Naive B cell (primary cell): Measurements from ENCODE around the gene AP3S1. TPM values are rescaled to one million over a fixed set of nuclear protein-coding genes. Genes with fewer than 3 reads are reported as not detected.
A peak's percentile ranks its signal among the peaks of the same experiment; 100 is the strongest.
"Not testable (repeated sequence)": the region's sequence is repeated elsewhere in the genome, so short reads cannot be mapped to it uniquely, and the experiment has no call there.

Experiments
- ATAC-seq, 2 donors: fragments of 150-1000 bp; cut with Tn5 transposase; 2 replicates each; pipeline ENCODE4 v1.10.0; 2021; ENCODE audit warnings: low read depth in 2 of 2, mild to moderate bottlenecking in 2 of 2, moderate library complexity in 2 of 2
- DNase-seq: peaks from one replicate; pipeline ENCODE4 v3.0.0; 2022
- H3K27ac Mint-ChIP-seq, 6 donors: one replicate each; pipeline ENCODE4 v1.8.0; 2020 to 2022; ENCODE audit warnings: mild to moderate bottlenecking in 6 of 6, mixed read lengths in 6 of 6, moderate library complexity in 5 of 6, inconsistent platforms in 2 of 6
- H3K27me3 Mint-ChIP-seq, 3 donors: one replicate each; pipeline ENCODE4 v1.8.0; 2021 to 2022; ENCODE audit warnings: mixed read lengths in 3 of 3, mild to moderate bottlenecking in 1 of 3
- H3K36me3 Mint-ChIP-seq, 2 donors: one replicate each; pipeline ENCODE4 v1.8.0; 2020 to 2022; ENCODE audit warnings: mixed read lengths in 2 of 2, inconsistent platforms in 1 of 2, mild to moderate bottlenecking in 1 of 2
- H3K4me1 Mint-ChIP-seq, 3 donors: one replicate each; pipeline ENCODE4 v1.8.0; 2020 to 2022; ENCODE audit warnings: mixed read lengths in 3 of 3, inconsistent platforms in 1 of 3, mild to moderate bottlenecking in 1 of 3, moderate library complexity in 1 of 3
- H3K4me3 Mint-ChIP-seq, 8 donors: one replicate each; pipeline ENCODE4 v1.8.0; 2020 to 2022; ENCODE audit warnings: mild to moderate bottlenecking in 8 of 8, mixed read lengths in 8 of 8, moderate library complexity in 8 of 8, inconsistent platforms in 2 of 8
- H3K9me3 Mint-ChIP-seq, 7 donors: one replicate each; pipeline ENCODE4 v1.8.0; 2020 to 2022; ENCODE audit warnings: mixed read lengths in 7 of 7, mild to moderate bottlenecking in 5 of 7, inconsistent platforms in 2 of 7, moderate library complexity in 1 of 7
- polyA plus RNA-seq, 6 donors: library from polyadenylated mRNA; unstranded; fragments of 300-500 nt; fragmentation: Illumina TruSeq; gene quantifications; one replicate each; pipeline ENCODE4 v1.2.3, GENCODE V29; 2021; ENCODE audit warnings: low read depth in 6 of 6

The AP3S1 gene
- 100 to 1,000 TPM in 1 of 6 donors, 10 to 100 TPM in 5; 57.5 to 102 (median 68.4) TPM for polyA plus RNA-seq

DNA sequence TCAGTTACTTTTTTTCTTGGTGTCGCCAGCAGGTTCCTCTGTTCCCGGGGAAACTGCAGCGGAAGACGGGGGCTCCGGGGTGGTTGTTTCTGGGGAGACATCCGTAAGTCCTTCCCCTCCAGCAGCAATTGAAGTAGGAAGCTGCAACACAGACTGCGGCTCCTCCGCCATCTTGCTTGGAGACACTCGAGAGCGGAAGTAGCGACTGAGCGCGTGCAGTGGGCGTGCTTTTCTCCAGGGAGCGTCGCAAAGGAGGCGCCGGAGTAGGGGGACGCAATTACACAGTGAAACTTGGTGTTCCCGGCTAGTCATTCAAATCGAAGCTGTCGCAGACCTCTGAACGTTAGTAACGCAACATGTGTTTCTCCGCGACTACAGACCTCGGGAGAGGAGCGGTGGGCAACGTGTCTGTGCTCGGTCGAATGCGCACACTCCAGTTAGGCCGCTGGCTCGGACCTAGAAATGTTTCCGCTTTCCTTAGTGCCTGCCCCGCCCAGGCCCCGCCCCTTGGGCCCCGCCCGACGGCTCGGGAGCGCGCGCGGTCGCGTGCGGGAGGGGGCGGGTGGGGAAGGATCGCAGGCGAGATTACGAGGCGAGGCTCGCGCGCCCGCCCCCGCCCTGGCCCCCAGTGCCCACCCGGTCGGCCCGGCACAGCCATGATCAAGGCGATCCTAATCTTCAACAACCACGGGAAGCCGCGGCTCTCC, at the start of gene AP3S1, which contains the start of gene ATG12:
AP3S1 (plus strand) TSS at position 554 of the 707 bp plus-strand sequence; CDS start at position 657, 103 bp downstream.
ATG12 (minus strand) TSS at position 184 of the 707 bp plus-strand sequence; CDS start at position 171, 13 bp downstream.
- peak; percentile 84 to 85 for ATAC-seq
- no peaks in the 10 kb centered on the region for H3K27me3 Mint-ChIP-seq

DNA sequence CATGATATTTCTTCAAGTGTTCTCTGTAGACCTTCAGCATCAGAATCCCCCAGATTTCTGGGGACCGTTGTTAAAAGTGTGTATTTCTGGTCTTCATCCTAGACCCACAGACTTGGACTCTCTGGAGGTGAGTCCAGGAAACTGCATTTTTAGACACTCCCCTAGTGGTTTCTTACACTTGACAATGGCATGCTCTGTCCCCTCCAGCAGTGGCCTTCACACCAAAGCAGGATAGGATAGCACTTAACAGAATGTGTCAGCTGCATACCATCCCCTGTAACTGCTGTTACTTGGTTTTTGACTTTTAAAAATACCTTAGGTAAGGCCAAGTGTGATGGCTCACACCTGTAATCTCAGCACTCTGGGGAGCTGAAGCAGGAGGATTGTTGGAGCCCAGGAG, 46.0 kb upstream of the AP3S1 start:
- Mint-ChIP-seq H3K36me3 (no peaks in the 10 kb centered on the region), H3K4me1 (no peaks in the 10 kb centered on the region), H3K27ac (no peak overlapping the region), H3K4me3 (no peak overlapping the region), H3K9me3 (peaks cover 0 to 1% (median 0%) of the 10 kb centered on the region in 7 donors), H3K27me3 (peaks cover 40 to 49% (median 44%) of the 10 kb centered on the region in 3 donors)
- DNase-seq (no peak), ATAC-seq (no peak)

More for the DNA sequence above, at the start of gene AP3S1, which contains the start of gene ATG12:
- H3K4me1 Mint-ChIP-seq: peaks cover 31 to 59% (median 51%) of the 10 kb centered on the region in 3 donors
- H3K9me3 Mint-ChIP-seq: no peaks in the 10 kb centered on the region
- peak within 1 kb of the TSS; percentile 97 to 99 (median 98) for H3K4me3 Mint-ChIP-seq
- DNase-seq: peak; percentile 94
- peaks cover 0 to 2% of the 10 kb centered on the region in 2 donors for H3K36me3 Mint-ChIP-seq
- H3K27ac Mint-ChIP-seq: peak within 1 kb of the TSS; percentile 98 to 100 (median 100)

DNA sequence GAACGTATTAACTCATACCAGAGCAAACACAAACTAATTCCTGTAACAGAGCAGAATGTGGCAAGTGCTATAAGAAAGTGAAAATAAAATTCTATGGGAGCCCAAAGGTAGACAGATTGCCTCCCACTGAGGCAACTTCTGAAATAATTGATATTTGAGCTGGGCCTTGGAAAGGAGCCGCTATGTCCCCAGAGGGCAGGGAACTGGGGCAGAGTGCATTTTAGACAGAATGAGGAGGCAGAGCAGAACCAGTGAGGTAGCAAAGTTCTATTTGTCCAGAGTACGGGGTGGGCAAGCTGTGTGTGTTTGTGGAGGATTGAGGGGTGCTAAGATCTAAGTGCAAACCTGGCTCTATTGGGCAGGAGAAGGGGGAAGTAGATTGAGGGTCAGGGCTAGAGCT, 45.1 kb upstream of the AP3S1 start:
- no peak overlapping the region for H3K27ac Mint-ChIP-seq
- H3K9me3 Mint-ChIP-seq: peaks cover 0 to 1% (median 0%) of the 10 kb centered on the region in 7 donors
- no peaks in the 10 kb centered on the region for H3K4me1 Mint-ChIP-seq
- no peak for DNase-seq
- no peaks in the 10 kb centered on the region for H3K36me3 Mint-ChIP-seq
- no peak overlapping the region for H3K4me3 Mint-ChIP-seq
- peaks cover 40 to 42% (median 42%) of the 10 kb centered on the region in 3 donors for H3K27me3 Mint-ChIP-seq
- no peak for ATAC-seq

DNA sequence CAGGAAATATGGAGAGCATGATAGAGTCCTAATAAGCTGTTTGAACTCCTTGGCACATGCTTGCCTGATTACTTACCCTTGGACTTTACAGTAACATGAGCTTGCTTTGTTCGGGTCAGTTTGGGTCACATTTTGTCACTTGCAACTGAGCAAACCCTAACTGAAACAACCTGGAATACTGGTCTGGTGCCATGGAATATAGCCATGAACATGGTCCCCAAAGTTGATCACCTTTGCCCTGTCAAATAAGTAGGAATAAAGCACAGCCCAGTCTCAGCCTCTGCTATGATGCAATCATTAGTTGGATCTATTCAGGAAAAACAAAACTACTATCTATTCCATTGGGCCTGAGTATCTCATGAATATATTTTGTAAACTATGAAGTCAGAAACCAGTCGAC, 43.5 kb upstream of the AP3S1 start:
- H3K9me3 Mint-ChIP-seq: no peaks in the 10 kb centered on the region
- no peaks in the 10 kb centered on the region for H3K36me3 Mint-ChIP-seq
- peaks cover 35 to 42% (median 39%) of the 10 kb centered on the region in 3 donors for H3K27me3 Mint-ChIP-seq
- H3K4me3 Mint-ChIP-seq: no peak overlapping the region
- DNase-seq (no peak), ATAC-seq (no peak)
- no peak overlapping the region for H3K27ac Mint-ChIP-seq
- H3K4me1 Mint-ChIP-seq: no peaks in the 10 kb centered on the region

DNA sequence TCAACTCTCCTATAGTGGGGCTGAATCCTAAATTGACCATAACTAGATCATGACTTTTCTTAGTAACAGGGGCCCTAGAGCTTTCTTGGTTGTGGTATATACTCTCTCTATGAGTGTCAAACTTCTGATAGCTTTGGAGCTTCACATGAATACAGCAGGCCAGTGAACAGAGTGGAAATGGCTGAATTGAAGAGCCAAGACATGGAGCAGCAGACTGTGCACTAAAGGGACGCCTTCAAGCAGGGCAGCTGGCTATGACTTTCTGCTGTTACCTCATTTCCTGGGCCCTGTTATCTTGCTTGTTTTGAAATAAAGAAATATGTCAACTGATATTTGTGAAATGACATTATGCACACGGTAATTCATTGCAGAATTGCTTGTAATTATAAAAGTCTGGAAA, 41.6 kb upstream of the AP3S1 start:
- no peaks in the 10 kb centered on the region for H3K36me3 Mint-ChIP-seq
- H3K4me3 Mint-ChIP-seq: no peak overlapping the region
- no peak overlapping the region for H3K27ac Mint-ChIP-seq
- H3K9me3 Mint-ChIP-seq: no peaks in the 10 kb centered on the region
- no peaks in the 10 kb centered on the region for H3K4me1 Mint-ChIP-seq
- peaks cover 29 to 41% (median 40%) of the 10 kb centered on the region in 3 donors for H3K27me3 Mint-ChIP-seq
- no peak for DNase-seq
- no peak for ATAC-seq

DNA sequence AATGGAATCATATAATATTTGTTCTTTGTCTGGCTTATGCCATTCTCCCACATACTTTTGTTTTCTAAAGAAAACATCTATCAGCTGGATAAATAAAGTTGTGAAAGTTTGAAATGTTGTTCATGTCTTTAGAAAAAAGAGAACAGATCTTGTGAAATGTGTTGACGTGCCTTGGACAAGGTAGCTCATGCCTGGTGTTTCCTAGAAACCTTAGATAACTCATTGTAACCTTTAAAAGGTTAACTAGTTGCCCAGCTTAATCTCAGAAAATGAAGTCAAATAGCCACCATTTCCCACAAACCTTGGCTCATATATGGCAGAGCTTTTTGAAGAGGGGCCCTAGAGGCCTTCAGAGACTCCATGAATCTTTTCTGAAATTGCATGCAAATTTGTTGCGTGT, 40.6 kb upstream of the AP3S1 start:
- Mint-ChIP-seq H3K4me1 (no peaks in the 10 kb centered on the region), H3K4me3 (no peak overlapping the region), H3K27me3 (peaks cover 29 to 44% (median 41%) of the 10 kb centered on the region in 3 donors), H3K27ac (no peak overlapping the region), H3K9me3 (no peaks in the 10 kb centered on the region), H3K36me3 (no peaks in the 10 kb centered on the region)
- ATAC-seq (no peak), DNase-seq (no peak)

DNA sequence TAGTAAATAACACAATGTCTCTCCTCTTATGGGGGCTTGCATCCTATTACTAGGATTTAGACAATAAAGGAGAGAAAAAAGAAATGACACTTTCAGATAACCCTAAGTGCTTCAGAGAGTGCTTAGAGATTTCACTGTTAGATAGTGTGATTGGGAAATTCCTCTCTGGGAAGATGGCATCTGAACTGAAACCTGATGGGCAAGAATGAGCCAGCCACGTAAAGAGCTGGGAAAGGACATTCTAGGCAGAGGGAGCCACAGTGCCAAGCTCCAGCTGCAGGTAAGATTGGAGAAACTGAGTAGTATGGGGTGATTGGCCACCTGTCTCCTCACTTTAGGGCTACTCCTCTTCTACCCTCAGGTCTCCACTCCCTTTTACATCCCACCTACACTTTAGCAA, 39.8 kb upstream of the AP3S1 start:
- peaks cover 30 to 42% (median 39%) of the 10 kb centered on the region in 3 donors for H3K27me3 Mint-ChIP-seq
- DNase-seq (no peak), ATAC-seq (no peak)
- H3K9me3 Mint-ChIP-seq: no peaks in the 10 kb centered on the region
- H3K36me3 Mint-ChIP-seq: no peaks in the 10 kb centered on the region
- H3K4me3 Mint-ChIP-seq: no peak overlapping the region
- H3K4me1 Mint-ChIP-seq: no peaks in the 10 kb centered on the region
- H3K27ac Mint-ChIP-seq: peak overlapping the region in 1 of 6 donors; percentile 39

DNA sequence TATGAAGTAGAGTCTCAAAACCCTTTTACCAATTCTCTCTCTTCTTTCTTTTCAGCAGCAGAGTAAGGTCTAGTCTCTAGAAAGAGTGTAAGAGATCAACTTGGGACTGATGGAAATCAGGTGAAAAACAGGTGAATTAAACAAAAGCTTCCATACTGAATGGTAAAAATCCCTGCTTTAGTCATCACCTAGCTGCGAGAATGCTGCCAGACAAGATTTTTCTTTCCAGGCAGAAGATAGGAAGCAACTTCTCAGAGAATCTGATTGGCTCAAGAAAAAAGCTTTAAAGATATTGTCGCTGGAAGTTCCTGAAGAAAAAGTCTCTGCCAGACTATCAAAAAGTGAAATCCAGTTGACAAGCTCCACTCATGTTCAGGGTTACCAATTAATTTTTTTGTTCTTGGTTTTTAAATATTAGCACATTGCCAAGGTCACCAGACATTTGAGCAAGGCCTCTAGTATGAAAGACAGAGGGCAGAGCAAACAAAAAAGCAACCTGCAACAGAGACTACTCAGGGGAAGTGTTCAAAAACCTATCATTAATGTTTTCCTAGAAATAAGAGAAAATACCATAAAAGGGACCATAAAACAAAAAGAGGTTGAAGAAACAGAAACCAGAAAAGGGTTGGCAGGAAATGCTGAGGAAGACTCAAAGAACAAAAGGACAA, 34.6 kb upstream of the AP3S1 start:
- H3K36me3 Mint-ChIP-seq: no peaks in the 10 kb centered on the region
- ATAC-seq (no peak), DNase-seq (no peak)
- H3K4me3 Mint-ChIP-seq: no peak overlapping the region
- H3K4me1 Mint-ChIP-seq: no peaks in the 10 kb centered on the region
- no peaks in the 10 kb centered on the region for H3K9me3 Mint-ChIP-seq
- no peak overlapping the region for H3K27ac Mint-ChIP-seq
- H3K27me3 Mint-ChIP-seq: peaks cover 27 to 38% (median 33%) of the 10 kb centered on the region in 3 donors

DNA sequence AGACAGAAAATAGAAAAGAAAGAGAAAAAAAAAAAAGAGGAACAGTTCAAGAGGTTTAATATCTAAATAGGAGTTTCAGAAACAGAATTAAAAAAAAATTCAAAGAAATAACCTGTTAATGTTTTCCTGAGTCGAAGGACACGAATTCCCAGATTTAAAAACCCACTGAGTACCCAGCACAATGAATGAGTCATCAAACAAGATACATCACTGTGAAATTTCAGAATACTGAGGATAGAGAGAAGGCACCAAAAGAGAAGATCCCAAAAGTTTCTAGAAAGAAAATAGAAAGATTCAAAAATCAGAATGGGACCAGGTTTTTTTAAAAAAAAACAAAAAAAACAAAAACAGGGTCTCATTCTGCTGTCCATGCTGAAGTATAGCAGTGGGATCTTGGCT, 34.1 kb upstream of the AP3S1 start:
- Mint-ChIP-seq H3K27me3 (peaks cover 27 to 43% (median 33%) of the 10 kb centered on the region in 3 donors), H3K9me3 (no peaks in the 10 kb centered on the region), H3K4me3 (no peak overlapping the region), H3K36me3 (no peaks in the 10 kb centered on the region), H3K4me1 (no peaks in the 10 kb centered on the region), H3K27ac (peak overlapping the region in 1 of 6 donors; percentile 69)
- ATAC-seq: no peak
- DNase-seq: no peak

DNA sequence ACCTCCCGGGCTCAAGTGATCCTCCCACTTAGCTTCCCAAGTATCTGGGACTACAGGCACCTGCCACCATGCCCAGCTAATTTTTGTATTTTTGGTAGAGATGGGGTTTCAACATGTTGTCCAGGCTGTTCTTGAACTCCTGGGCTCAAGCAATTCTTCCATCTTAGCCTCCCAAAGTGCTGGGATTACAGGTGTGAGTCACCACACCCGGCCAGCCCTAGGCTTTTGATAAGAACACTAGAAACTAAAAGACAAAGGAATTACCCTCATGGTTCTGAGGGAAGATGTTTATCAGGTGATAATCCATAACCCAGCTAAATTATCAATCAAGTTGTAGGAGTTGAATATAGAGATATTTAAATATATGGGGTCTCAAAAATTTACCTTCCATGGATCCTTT, 33.7 kb upstream of the AP3S1 start:
- not testable (repeated sequence) for H3K4me1 Mint-ChIP-seq, H3K9me3 Mint-ChIP-seq, H3K4me3 Mint-ChIP-seq, H3K36me3 Mint-ChIP-seq, DNase-seq, ATAC-seq
- H3K27me3 Mint-ChIP-seq: peaks cover 24 to 41% (median 33%) of the 10 kb centered on the region in 3 donors
- peak overlapping the region in 1 of 6 donors; percentile 17 for H3K27ac Mint-ChIP-seq

DNA sequence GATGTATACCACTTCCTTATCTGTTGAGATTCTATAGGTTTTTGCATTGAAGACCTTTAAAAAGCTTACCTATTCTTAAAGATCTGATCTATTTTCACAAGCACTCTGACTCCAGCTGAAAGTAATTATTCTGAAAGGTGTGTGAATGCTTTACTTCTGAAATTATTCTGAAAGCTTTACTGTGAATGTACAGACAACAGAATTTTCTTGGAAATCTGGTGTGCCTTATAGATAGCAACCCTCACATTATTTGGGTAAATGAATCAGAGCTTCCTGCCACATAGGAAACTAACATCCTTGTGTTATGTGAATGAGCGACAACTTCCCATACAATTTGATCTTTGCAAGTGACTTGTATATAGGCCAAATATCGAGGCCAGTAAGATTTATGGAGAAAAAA, 31.8 kb upstream of the AP3S1 start:
- no peak for DNase-seq
- H3K4me3 Mint-ChIP-seq: no peak overlapping the region
- peaks cover 0 to under 1% (median under 1%) of the 10 kb centered on the region in 3 donors for H3K4me1 Mint-ChIP-seq
- H3K36me3 Mint-ChIP-seq: no peaks in the 10 kb centered on the region
- no peak overlapping the region for H3K27ac Mint-ChIP-seq
- no peaks in the 10 kb centered on the region for H3K9me3 Mint-ChIP-seq
- ATAC-seq: no peak
- peaks cover 31 to 57% (median 44%) of the 10 kb centered on the region in 3 donors for H3K27me3 Mint-ChIP-seq

DNA sequence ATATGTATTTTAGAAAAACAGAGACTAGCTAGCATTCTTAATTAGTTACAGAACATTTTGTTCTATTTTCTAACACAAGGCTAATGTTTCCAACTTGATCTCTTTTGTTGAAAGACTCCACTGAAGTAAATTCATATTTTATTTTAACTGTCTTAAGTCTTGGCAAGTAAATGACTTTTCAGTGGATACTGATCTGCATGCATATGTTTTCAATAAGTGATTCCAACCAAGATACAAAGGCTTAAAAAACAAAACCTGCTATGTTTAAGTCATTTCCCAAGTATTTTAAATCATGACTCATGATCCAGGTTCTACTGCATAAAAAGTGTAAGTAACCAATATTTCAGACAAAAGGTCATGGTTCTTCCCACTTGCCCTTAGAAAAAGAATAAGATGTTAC, 31.0 kb upstream of the AP3S1 start:
- Mint-ChIP-seq H3K4me3 (no peak overlapping the region), H3K27ac (no peak overlapping the region), H3K4me1 (peaks cover 5 to 9% (median 8%) of the 10 kb centered on the region in 3 donors), H3K27me3 (peaks cover 35 to 65% (median 52%) of the 10 kb centered on the region in 3 donors), H3K9me3 (no peaks in the 10 kb centered on the region), H3K36me3 (no peaks in the 10 kb centered on the region)
- ATAC-seq: no peak
- DNase-seq: no peak

DNA sequence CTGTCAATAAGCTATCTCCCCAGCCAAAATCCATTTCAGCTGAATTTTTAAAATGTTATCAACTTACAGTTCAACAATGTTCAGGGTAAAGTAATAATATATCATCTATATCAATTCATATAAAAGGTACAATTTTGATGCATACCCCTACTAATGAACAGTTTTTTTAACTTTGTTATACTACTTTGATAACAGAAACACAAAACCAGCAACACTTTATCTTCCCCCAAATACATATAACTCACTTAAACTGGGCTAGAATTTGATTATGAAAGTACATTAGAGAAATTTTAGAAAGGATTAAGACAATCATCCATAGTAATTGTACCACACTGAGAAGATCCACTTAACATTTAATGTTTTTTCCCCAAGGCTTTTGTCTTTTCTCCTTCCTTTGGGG, 30.3 kb upstream of the AP3S1 start:
- Mint-ChIP-seq H3K27me3 (peaks cover 35 to 67% (median 56%) of the 10 kb centered on the region in 3 donors), H3K36me3 (no peaks in the 10 kb centered on the region), H3K27ac (no peak overlapping the region), H3K9me3 (no peaks in the 10 kb centered on the region), H3K4me3 (no peak overlapping the region), H3K4me1 (peaks cover 9 to 13% (median 13%) of the 10 kb centered on the region in 3 donors)
- no peak for ATAC-seq
- no peak for DNase-seq

DNA sequence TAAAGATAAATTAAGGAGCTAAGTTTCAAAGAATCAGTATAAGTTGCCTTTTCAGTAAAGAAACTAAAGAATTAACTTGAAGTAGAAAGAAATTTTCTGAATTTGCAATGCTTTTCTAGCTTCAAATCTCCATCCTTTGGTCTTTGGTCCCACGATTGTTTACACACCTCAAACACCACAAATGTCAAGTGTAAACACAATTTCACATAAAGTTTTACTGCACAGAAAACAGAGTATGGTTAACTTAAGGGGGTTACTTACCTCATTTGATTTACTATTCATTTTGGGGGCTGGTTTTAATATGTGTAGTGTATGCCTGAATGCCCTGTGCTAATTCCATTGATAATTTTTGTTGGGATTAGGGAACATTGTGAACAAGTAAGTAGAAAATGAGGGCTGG, 29.4 kb upstream of the AP3S1 start:
- Mint-ChIP-seq H3K27me3 (peaks cover 36 to 68% (median 57%) of the 10 kb centered on the region in 3 donors), H3K36me3 (no peaks in the 10 kb centered on the region), H3K27ac (no peak overlapping the region), H3K4me3 (no peak overlapping the region), H3K4me1 (peaks cover 15 to 18% (median 18%) of the 10 kb centered on the region in 3 donors), H3K9me3 (no peaks in the 10 kb centered on the region)
- no peak for DNase-seq
- no peak for ATAC-seq
